Cerebellar nuclear complex (tissue), 1 donor: ENCODE results near the gene DLG5.
A peak's percentile ranks its signal among the peaks of the same experiment; 100 is the strongest.

Source experiments
- DNase-seq, 2 experiments: peaks; one replicate each; lab custom pipeline; 2025; lab: John Stamatoyannopoulos, UW

Gene DLG5

GRCh38 chr10:77843264-77843663, 83.3 kb downstream of the DLG5 start:
- no peak for DNase-seq

GRCh38 chr10:77842652-77843212, 83.8 kb downstream of the DLG5 start:
- DNase-seq = no peak

GRCh38 chr10:77841711-77842375, 84.7 kb downstream of the DLG5 start:
- no peak for DNase-seq

- no peak for DNase-seq
Observed at GRCh38 chr10:77840636-77841035, 85.9 kb downstream of the DLG5 start.

- DNase-seq = no peak
Observed at GRCh38 chr10:77837925-77838595, 88.5 kb downstream of the DLG5 start.

GRCh38 chr10:77837248-77837924, 89.2 kb downstream of the DLG5 start:
- DNase-seq = no peak

- DNase-seq = no peak
Observed at GRCh38 chr10:77836299-77836820, 90.2 kb downstream of the DLG5 start.

- no peak for DNase-seq
Observed at GRCh38 chr10:77835669-77836086, 90.9 kb downstream of the DLG5 start.

- no peak for DNase-seq
Observed at GRCh38 chr10:77834943-77835668, 91.4 kb downstream of the DLG5 start.

GRCh38 chr10:77834540-77834939, 92.0 kb downstream of the DLG5 start:
- DNase-seq = no peak

- no peak for DNase-seq
Observed at GRCh38 chr10:77833792-77834191, 92.8 kb downstream of the DLG5 start.

GRCh38 chr10:77833225-77833624, 93.3 kb downstream of the DLG5 start:
- no peak for DNase-seq

GRCh38 chr10:77832238-77832637, 94.3 kb downstream of the DLG5 start:
- peak in 1 of 2 experiments; percentile 18 for DNase-seq

GRCh38 chr10:77829356-77829755, 97.2 kb downstream of the DLG5 start:
- DNase-seq = no peak

- no peak for DNase-seq
Observed at GRCh38 chr10:77828377-77828776, 98.2 kb downstream of the DLG5 start.

GRCh38 chr10:77827366-77827765, 99.2 kb downstream of the DLG5 start:
- DNase-seq = no peak

- DNase-seq = no peak
Observed at GRCh38 chr10:77825965-77826364, 100.6 kb downstream of the DLG5 start.

GRCh38 chr10:77824908-77825307, 101.6 kb downstream of the DLG5 start:
- no peak for DNase-seq

GRCh38 chr10:77823811-77824542, 102.6 kb downstream of the DLG5 start:
- DNase-seq = no peak

GRCh38 chr10:77821551-77821950, 105.0 kb downstream of the DLG5 start:
- no peak for DNase-seq

GRCh38 chr10:77821036-77821435, 105.5 kb downstream of the DLG5 start:
- no peak for DNase-seq
